GM23338 (cell line): Measurements from ENCODE around the gene SCN4B. TPM values are rescaled to one million over a fixed set of nuclear protein-coding genes. Genes with fewer than 3 reads are reported as not detected.

ENCODE experiments used
- ATAC-seq: fragments of 200-7000 bp; cut with Tn5 transposase; 3 replicates; pipeline ENCODE4 v1.9.1; 2020
- DNase-seq: peaks from one replicate; pipeline ENCODE4 v3.0.0-alpha.2; 2015; ENCODE audit warnings: low spot score
- H2AFZ ChIP-seq: fragments of 200-600 bp; sonication (generic); 2 replicates; pipeline ENCODE4 v1.8.0; 2016; ENCODE audit warnings: antibody characterized with exemption, mild to moderate bottlenecking, moderate library complexity
- H3F3A ChIP-seq: fragments of 200-600 bp; sonication (generic); replicated peaks from 2 replicates; pipeline ENCODE4 v1.8.0; 2017; ENCODE audit warnings: antibody characterized with exemption, mixed run types, low read depth
- H3K27ac ChIP-seq: fragments of 200-600 bp; sonication (generic); 2 replicates; pipeline ENCODE4 v1.6.1; 2016; ENCODE audit warnings: low read depth
- H3K27me3 ChIP-seq: fragments of 200-600 bp; sonication (generic); 2 replicates; pipeline ENCODE4 v1.8.0; 2016; ENCODE audit warnings: mild to moderate bottlenecking, mixed run types, moderate library complexity; ENCODE audit not compliant: insufficient read depth
- H3K36me3 ChIP-seq: fragments of 200-600 bp; sonication (generic); 2 replicates; pipeline ENCODE4 v1.8.0; 2016; ENCODE audit warnings: mild to moderate bottlenecking; ENCODE audit not compliant: insufficient read depth
- H3K4me1 ChIP-seq: fragments of 200-600 bp; sonication (generic); 2 replicates; pipeline ENCODE4 v1.8.0; 2016; ENCODE audit warnings: mild to moderate bottlenecking, moderate library complexity; ENCODE audit not compliant: insufficient read depth
- H3K4me2 ChIP-seq: fragments of 200-600 bp; sonication (generic); 2 replicates; pipeline ENCODE4 v1.7.1; 2017; ENCODE audit warnings: mixed run types
- H3K4me3 ChIP-seq: fragments of 200-600 bp; sonication (generic); 2 replicates; pipeline ENCODE4 v1.6.1; 2016; ENCODE audit warnings: mixed run types
- H3K79me2 ChIP-seq: fragments of 200-600 bp; sonication (generic); replicated peaks from 2 replicates; pipeline ENCODE4 v1.8.0; 2017; ENCODE audit warnings: mild to moderate bottlenecking; ENCODE audit not compliant: insufficient read depth
- H3K9me2 ChIP-seq: fragments of 200-600 bp; sonication (generic); 2 replicates; pipeline ENCODE4 v1.8.0; 2017; ENCODE audit not compliant: insufficient read depth
- H4K20me1 ChIP-seq: fragments of 200-600 bp; sonication (generic); replicated peaks from 2 replicates; pipeline ENCODE4 v1.8.0; 2017; ENCODE audit warnings: mild to moderate bottlenecking; ENCODE audit not compliant: insufficient read depth
- H3K27ac Mint-ChIP-seq: 2 replicates; pipeline ENCODE4 v1.8.0; 2020; ENCODE audit warnings: inconsistent platforms, mild to moderate bottlenecking, moderate library complexity, mixed read lengths
- H3K27me3 Mint-ChIP-seq: 3 replicates; pipeline ENCODE4 v1.8.0; 2022; ENCODE audit warnings: low read depth, mild to moderate bottlenecking, moderate library complexity, mixed read lengths, inconsistent platforms; ENCODE audit not compliant: insufficient read depth, poor library complexity
- H3K36me3 Mint-ChIP-seq: 3 replicates; pipeline ENCODE4 v1.8.0; 2021; ENCODE audit warnings: low read depth, mild to moderate bottlenecking, inconsistent platforms, moderate library complexity, mixed read lengths
- H3K4me1 Mint-ChIP-seq: 3 replicates; pipeline ENCODE4 v1.8.0; 2020; ENCODE audit warnings: mild to moderate bottlenecking, inconsistent platforms, mixed read lengths
- H3K4me3 Mint-ChIP-seq: 3 replicates; pipeline ENCODE4 v1.8.0; 2021; ENCODE audit warnings: moderate library complexity, mild to moderate bottlenecking, inconsistent platforms, mixed read lengths
- H3K9me3 Mint-ChIP-seq: 3 replicates; pipeline ENCODE4 v1.8.0; 2020; ENCODE audit warnings: moderate library complexity, mild to moderate bottlenecking, inconsistent platforms, mixed read lengths
- CREB1 ChIP-seq: fragments of 250-450 bp; sonication (Bioruptor Pico); IDR thresholded peaks from 2 replicates; pipeline ENCODE4 v1.5.0; 2020; ENCODE audit warnings: low read depth, mild to moderate bottlenecking, moderate library complexity
- EZH2 ChIP-seq: fragments of 200-600 bp; sonication (generic); IDR thresholded peaks from one replicate; pipeline ENCODE4 v1.8.0; 2017; ENCODE audit warnings: antibody characterized with exemption, mild to moderate bottlenecking, low read depth; ENCODE audit not compliant: unreplicated experiment
- JUNB ChIP-seq: IDR thresholded peaks from one replicate; pipeline ENCODE4 v1.6.1; 2016; ENCODE audit warnings: antibody characterized with exemption; ENCODE audit not compliant: unreplicated experiment
- NANOG ChIP-seq: IDR thresholded peaks from 2 replicates; pipeline ENCODE4 v1.6.1; 2016; ENCODE audit warnings: antibody characterized with exemption, borderline replicate concordance
- POLR2AphosphoS5 ChIP-seq: IDR thresholded peaks from 2 replicates; pipeline ENCODE4 v1.6.1; 2016; ENCODE audit warnings: antibody characterized with exemption, low read depth
- STAT1 ChIP-seq: IDR thresholded peaks from one replicate; pipeline ENCODE4 v1.6.1; 2016; ENCODE audit warnings: antibody characterized with exemption; ENCODE audit not compliant: unreplicated experiment
- ZNF114 ChIP-seq: fragments of 250-450 bp; sonication (Bioruptor Pico); IDR thresholded peaks from 2 replicates; pipeline ENCODE4 v1.5.0; 2020; ENCODE audit warnings: mild to moderate bottlenecking, moderate library complexity
- ZNF331 ChIP-seq: fragments of 250-450 bp; sonication (Bioruptor Pico); IDR thresholded peaks from 2 replicates; pipeline ENCODE4 v1.5.0; 2020; ENCODE audit warnings: low read depth, mild to moderate bottlenecking, moderate library complexity
- polyA plus RNA-seq: library from polyadenylated mRNA; unstranded; fragments of >200 nt; fragmentation: Nextera tagmentation; extraction: Ambion mirVana; gene quantifications from 2 replicates; pipeline ENCODE4 v1.2.1, GENCODE V29; 2016
- total RNA-seq: library from RNA; depleted of rRNA; stranded (reverse); fragments of >200 nt; shearing (Covaris generic); gene quantifications from 2 replicates; pipeline ENCODE4 v1.2.3, GENCODE V29; 2014
- TF ChIP-seq, protein P1 (sequence below): IDR thresholded peaks from one replicate; pipeline ENCODE4 v1.6.1; 2018; ENCODE audit warnings: antibody characterized with exemption; ENCODE audit not compliant: unreplicated experiment
- TF ChIP-seq, protein P2 (sequence below), 2 experiments: fragments of 200-600 bp in 1 of 2; sonication (generic) in 1 of 2; conservative IDR thresholded peaks; 2 replicates each; pipeline versions ENCODE4 v1.5.1 to v1.6.1; 2016 to 2017; ENCODE audit warnings: antibody characterized with exemption in 2 of 2, low read depth in 2 of 2, mild to moderate bottlenecking in 2 of 2, moderate library complexity in 1 of 2
- TF ChIP-seq, protein P3 (sequence below): fragments of 250-450 bp; sonication (Bioruptor Pico); IDR thresholded peaks from 2 replicates; pipeline ENCODE4 v1.5.0; 2020; ENCODE audit warnings: mild to moderate bottlenecking, moderate library complexity

SCN4B gene
- total and polyA plus RNA-seq, 2 experiments from 2014 or later = 0.45 to 3.0 TPM

DNA sequence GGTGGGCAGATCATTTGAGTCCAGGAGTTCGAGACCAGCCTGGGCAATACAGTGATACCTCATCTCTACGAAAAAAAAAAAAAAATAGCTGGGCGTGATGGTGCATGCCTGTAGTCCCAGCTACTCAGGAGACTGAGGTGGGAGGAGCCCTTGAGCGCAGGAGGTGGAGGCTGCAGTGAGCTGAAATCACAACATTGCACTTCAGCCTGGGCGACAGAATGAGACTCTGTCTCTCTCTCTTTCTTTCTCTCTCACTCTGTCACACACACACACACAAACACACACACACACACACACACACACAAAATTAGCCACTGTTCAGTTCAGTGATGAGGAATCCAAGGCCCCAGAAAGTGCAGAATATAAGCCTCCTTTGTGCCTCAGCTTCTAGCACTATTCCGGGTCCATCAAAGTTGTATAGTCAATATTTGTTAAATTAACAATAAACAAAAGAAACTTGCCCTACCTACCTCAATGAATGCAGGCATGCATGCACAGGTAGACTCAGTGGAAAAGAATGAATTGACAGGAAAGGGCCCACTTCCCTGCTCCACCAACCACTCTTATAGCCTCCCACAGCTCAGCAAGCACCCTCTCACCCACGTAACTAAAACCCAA, 62.0 kb downstream of the SCN4B start:
- Mint-ChIP-seq H3K36me3 (no peaks in the 10 kb centered on the region; the same call in 2 of the 3 replicates), H3K27ac (no peak overlapping the region), H3K4me1 (peaks cover 3% of the 10 kb centered on the region; the same call in 1 of the 3 replicates), H3K4me3 (no peak overlapping the region), H3K9me3 (peaks cover 17% of the 10 kb centered on the region; the same call in 2 of the 3 replicates), H3K27me3 (peaks cover 2% of the 10 kb centered on the region)
- peak overlapping the region; percentile 32; the same call in 1 of the 2 replicates for H2AFZ ChIP-seq
- no peaks in the 10 kb centered on the region for H3K9me2 ChIP-seq
- H3K36me3 ChIP-seq = no peaks in the 10 kb centered on the region
- ATAC-seq (no peak), DNase-seq (no peak)
- TF ChIP-seq CREB1 (no peak), STAT1 (no peak), ZNF331 (CRISPR knock-in tag) (no peak), POLR2AphosphoS5 (no peak), JUNB (no peak), NANOG (no peak), ZNF114 (CRISPR knock-in tag) (no peak), EZH2 (no peak)
- TF ChIP-seq, protein P1, sequence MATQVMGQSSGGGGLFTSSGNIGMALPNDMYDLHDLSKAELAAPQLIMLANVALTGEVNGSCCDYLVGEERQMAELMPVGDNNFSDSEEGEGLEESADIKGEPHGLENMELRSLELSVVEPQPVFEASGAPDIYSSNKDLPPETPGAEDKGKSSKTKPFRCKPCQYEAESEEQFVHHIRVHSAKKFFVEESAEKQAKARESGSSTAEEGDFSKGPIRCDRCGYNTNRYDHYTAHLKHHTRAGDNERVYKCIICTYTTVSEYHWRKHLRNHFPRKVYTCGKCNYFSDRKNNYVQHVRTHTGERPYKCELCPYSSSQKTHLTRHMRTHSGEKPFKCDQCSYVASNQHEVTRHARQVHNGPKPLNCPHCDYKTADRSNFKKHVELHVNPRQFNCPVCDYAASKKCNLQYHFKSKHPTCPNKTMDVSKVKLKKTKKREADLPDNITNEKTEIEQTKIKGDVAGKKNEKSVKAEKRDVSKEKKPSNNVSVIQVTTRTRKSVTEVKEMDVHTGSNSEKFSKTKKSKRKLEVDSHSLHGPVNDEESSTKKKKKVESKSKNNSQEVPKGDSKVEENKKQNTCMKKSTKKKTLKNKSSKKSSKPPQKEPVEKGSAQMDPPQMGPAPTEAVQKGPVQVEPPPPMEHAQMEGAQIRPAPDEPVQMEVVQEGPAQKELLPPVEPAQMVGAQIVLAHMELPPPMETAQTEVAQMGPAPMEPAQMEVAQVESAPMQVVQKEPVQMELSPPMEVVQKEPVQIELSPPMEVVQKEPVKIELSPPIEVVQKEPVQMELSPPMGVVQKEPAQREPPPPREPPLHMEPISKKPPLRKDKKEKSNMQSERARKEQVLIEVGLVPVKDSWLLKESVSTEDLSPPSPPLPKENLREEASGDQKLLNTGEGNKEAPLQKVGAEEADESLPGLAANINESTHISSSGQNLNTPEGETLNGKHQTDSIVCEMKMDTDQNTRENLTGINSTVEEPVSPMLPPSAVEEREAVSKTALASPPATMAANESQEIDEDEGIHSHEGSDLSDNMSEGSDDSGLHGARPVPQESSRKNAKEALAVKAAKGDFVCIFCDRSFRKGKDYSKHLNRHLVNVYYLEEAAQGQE = no peak
- TF ChIP-seq, protein P2, sequence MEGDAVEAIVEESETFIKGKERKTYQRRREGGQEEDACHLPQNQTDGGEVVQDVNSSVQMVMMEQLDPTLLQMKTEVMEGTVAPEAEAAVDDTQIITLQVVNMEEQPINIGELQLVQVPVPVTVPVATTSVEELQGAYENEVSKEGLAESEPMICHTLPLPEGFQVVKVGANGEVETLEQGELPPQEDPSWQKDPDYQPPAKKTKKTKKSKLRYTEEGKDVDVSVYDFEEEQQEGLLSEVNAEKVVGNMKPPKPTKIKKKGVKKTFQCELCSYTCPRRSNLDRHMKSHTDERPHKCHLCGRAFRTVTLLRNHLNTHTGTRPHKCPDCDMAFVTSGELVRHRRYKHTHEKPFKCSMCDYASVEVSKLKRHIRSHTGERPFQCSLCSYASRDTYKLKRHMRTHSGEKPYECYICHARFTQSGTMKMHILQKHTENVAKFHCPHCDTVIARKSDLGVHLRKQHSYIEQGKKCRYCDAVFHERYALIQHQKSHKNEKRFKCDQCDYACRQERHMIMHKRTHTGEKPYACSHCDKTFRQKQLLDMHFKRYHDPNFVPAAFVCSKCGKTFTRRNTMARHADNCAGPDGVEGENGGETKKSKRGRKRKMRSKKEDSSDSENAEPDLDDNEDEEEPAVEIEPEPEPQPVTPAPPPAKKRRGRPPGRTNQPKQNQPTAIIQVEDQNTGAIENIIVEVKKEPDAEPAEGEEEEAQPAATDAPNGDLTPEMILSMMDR (conservative IDR thresholded peaks at IDR 0.05; ENCODE audit: low read depth in 2 of 2) = no peak
- TF ChIP-seq, protein P3, sequence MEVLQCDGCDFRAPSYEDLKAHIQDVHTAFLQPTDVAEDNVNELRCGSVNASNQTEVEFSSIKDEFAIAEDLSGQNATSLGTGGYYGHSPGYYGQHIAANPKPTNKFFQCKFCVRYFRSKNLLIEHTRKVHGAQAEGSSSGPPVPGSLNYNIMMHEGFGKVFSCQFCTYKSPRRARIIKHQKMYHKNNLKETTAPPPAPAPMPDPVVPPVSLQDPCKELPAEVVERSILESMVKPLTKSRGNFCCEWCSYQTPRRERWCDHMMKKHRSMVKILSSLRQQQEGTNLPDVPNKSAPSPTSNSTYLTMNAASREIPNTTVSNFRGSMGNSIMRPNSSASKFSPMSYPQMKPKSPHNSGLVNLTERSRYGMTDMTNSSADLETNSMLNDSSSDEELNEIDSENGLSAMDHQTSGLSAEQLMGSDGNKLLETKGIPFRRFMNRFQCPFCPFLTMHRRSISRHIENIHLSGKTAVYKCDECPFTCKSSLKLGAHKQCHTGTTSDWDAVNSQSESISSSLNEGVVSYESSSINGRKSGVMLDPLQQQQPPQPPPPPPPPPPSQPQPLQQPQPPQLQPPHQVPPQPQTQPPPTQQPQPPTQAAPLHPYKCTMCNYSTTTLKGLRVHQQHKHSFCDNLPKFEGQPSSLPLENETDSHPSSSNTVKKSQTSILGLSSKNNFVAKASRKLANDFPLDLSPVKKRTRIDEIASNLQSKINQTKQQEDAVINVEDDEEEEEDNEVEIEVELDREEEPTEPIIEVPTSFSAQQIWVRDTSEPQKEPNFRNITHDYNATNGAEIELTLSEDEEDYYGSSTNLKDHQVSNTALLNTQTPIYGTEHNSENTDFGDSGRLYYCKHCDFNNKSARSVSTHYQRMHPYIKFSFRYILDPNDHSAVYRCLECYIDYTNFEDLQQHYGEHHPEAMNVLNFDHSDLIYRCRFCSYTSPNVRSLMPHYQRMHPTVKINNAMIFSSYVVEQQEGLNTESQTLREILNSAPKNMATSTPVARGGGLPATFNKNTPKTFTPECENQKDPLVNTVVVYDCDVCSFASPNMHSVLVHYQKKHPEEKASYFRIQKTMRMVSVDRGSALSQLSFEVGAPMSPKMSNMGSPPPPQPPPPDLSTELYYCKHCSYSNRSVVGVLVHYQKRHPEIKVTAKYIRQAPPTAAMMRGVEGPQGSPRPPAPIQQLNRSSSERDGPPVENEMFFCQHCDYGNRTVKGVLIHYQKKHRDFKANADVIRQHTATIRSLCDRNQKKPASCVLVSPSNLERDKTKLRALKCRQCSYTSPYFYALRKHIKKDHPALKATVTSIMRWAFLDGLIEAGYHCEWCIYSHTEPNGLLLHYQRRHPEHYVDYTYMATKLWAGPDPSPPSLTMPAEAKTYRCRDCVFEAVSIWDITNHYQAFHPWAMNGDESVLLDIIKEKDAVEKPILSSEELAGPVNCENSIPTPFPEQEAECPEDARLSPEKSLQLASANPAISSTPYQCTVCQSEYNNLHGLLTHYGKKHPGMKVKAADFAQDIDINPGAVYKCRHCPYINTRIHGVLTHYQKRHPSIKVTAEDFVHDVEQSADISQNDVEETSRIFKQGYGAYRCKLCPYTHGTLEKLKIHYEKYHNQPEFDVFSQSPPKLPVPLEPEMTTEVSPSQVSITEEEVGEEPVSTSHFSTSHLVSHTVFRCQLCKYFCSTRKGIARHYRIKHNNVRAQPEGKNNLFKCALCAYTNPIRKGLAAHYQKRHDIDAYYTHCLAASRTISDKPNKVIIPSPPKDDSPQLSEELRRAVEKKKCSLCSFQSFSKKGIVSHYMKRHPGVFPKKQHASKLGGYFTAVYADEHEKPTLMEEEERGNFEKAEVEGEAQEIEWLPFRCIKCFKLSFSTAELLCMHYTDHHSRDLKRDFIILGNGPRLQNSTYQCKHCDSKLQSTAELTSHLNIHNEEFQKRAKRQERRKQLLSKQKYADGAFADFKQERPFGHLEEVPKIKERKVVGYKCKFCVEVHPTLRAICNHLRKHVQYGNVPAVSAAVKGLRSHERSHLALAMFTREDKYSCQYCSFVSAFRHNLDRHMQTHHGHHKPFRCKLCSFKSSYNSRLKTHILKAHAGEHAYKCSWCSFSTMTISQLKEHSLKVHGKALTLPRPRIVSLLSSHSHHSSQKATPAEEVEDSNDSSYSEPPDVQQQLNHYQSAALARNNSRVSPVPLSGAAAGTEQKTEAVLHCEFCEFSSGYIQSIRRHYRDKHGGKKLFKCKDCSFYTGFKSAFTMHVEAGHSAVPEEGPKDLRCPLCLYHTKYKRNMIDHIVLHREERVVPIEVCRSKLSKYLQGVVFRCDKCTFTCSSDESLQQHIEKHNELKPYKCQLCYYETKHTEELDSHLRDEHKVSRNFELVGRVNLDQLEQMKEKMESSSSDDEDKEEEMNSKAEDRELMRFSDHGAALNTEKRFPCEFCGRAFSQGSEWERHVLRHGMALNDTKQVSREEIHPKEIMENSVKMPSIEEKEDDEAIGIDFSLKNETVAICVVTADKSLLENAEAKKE = no peak
- no peaks in the 10 kb centered on the region for H3K4me1 ChIP-seq
- H3K4me2 ChIP-seq = no peak overlapping the region
- H3K27me3 ChIP-seq = no peaks in the 10 kb centered on the region
- H3K79me2 ChIP-seq = no peaks in the 10 kb centered on the region
- no peak overlapping the region for H3K4me3 ChIP-seq
- H3K27ac ChIP-seq = no peak overlapping the region
- no peaks in the 10 kb centered on the region for H4K20me1 ChIP-seq
- no peaks in the 10 kb centered on the region for H3F3A ChIP-seq
